ENCODE measurements around the gene FBXO40. TPM values are rescaled to one million over a fixed set of nuclear protein-coding genes. Genes with fewer than 3 reads are reported as not detected.

The FBXO40 gene
- total and polyA plus RNA-seq, 10 of the 15 experiments (the other 5 are each of a cell fraction or from before 2014, with no cell fraction given) = 0.03 to 0.05 (median 0.04) TPM; not detected in 7

GRCh38 chr3:121594850-121595249 is 1.7 kb downstream of the FBXO40 start:
- no peaks in the 10 kb centered on the region for H3K36me3 ChIP-seq (ENCODE audit: control insufficient read depth in 2 of 2, insufficient read depth in 2 of 2, low read length in 1 of 2)
- SMC1A ChIA-PET (ENCODE audit: uncharacterized antibody, unreplicated experiment) = interaction anchor here (1.3 to 1.5 kb wide), 2 partner anchors 10 to 11 kb away, joined by 3 read pairs; no protein-coding TSS in a partner anchor
- H3K79me2 ChIP-seq (ENCODE audit: control insufficient read depth, insufficient read depth, low read length) = no peaks in the 10 kb centered on the region
- no peak overlapping the region for H3K9ac ChIP-seq (ENCODE audit: control insufficient read depth, insufficient read depth, low read length)
- no TSS peak for BruUV-seq (replicated peaks)
- FAIRE-seq (no peak), ATAC-seq (no peak), DNase-seq (ENCODE audit: low read depth, low spot score) (no peak)
- H3K9me3 ChIP-seq (replicated peaks; ENCODE audit: control insufficient read depth, insufficient read depth, low read length) = no peaks in the 10 kb centered on the region
- POLR2A ChIA-PET = no interaction called here
- H3K4me3 ChIP-seq = no peak overlapping the region
- in situ Hi-C loops (cut with MboI) (no loop called here), intact Hi-C loops (cut with micrococcal nuclease; ENCODE audit: unreplicated experiment) (no loop called here)
- H3K4me2 ChIP-seq (ENCODE audit: control insufficient read depth, insufficient read depth) = no peak overlapping the region
- no peaks in the 10 kb centered on the region for H3K27me3 ChIP-seq (replicated peaks in 1 of 2; ENCODE audit: control insufficient read depth in 2 of 2, insufficient read depth in 2 of 2, low read length in 1 of 2)
- TF ChIP-seq HDAC2 (IDR thresholded peaks at IDR 0.05) (no peak), GATAD2B (conservative IDR thresholded peaks at IDR 0.05; ENCODE audit: low read depth) (no peak), CBFB (IDR thresholded peaks at IDR 0.05; ENCODE audit: low read depth) (no peak)
- TF ChIP-seq, protein P1, sequence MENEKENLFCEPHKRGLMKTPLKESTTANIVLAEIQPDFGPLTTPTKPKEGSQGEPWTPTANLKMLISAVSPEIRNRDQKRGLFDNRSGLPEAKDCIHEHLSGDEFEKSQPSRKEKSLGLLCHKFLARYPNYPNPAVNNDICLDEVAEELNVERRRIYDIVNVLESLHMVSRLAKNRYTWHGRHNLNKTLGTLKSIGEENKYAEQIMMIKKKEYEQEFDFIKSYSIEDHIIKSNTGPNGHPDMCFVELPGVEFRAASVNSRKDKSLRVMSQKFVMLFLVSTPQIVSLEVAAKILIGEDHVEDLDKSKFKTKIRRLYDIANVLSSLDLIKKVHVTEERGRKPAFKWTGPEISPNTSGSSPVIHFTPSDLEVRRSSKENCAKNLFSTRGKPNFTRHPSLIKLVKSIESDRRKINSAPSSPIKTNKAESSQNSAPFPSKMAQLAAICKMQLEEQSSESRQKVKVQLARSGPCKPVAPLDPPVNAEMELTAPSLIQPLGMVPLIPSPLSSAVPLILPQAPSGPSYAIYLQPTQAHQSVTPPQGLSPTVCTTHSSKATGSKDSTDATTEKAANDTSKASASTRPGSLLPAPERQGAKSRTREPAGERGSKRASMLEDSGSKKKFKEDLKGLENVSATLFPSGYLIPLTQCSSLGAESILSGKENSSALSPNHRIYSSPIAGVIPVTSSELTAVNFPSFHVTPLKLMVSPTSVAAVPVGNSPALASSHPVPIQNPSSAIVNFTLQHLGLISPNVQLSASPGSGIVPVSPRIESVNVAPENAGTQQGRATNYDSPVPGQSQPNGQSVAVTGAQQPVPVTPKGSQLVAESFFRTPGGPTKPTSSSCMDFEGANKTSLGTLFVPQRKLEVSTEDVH (IDR thresholded peaks at IDR 0.05; ENCODE audit: low read depth, partially characterized antibody) = no peak
- TF ChIP-seq, protein P2, sequence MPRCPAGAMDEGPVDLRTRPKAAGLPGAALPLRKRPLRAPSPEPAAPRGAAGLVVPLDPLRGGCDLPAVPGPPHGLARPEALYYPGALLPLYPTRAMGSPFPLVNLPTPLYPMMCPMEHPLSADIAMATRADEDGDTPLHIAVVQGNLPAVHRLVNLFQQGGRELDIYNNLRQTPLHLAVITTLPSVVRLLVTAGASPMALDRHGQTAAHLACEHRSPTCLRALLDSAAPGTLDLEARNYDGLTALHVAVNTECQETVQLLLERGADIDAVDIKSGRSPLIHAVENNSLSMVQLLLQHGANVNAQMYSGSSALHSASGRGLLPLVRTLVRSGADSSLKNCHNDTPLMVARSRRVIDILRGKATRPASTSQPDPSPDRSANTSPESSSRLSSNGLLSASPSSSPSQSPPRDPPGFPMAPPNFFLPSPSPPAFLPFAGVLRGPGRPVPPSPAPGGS (IDR thresholded peaks at IDR 0.05; ENCODE audit: borderline replicate concordance, insufficient read depth, low read depth, low read length, poor library complexity, severe bottlenecking) = no peak
- no peak overlapping the region for H3K27ac ChIP-seq (ENCODE audit: control insufficient read depth, insufficient read depth)
- H4K20me1 ChIP-seq (ENCODE audit: control insufficient read depth, insufficient read depth) = no peaks in the 10 kb centered on the region
- 76% methylated on average over 2 of the region's 2 CpGs for WGBS (ENCODE audit: insufficient coverage, insufficient replicate concordance, low lambda C conversion rate, missing lambda C conversion rate)
- H2AFZ ChIP-seq (ENCODE audit: control insufficient read depth, low read depth, low read length) = no peak overlapping the region
- CTCF ChIA-PET = interaction anchor here (1.0 kb wide), 1 partner anchor 25 kb away, joined by 3 read pairs; no protein-coding TSS in a partner anchor
- no peaks in the 10 kb centered on the region for H3K4me1 ChIP-seq (ENCODE audit: control insufficient read depth, insufficient read depth, low read length)
- RAD21 ChIA-PET (ENCODE audit: unreplicated experiment) = no interaction called here
